H9 (cell line): ENCODE data around the gene BHLHA15. TPM values are rescaled to one million over a fixed set of nuclear protein-coding genes. Genes with fewer than 3 reads are reported as not detected.

ENCODE experiments used
- DNase-seq: peaks from one replicate; pipeline ENCODE4 v3.0.0-alpha.2; 2017
- H2AFZ ChIP-seq: one replicate; pipeline ENCODE4 v1.6.1; 2013; ENCODE audit warnings: mild to moderate bottlenecking, low read length, control low read depth, moderate library complexity
- H2AK5ac ChIP-seq: 2 replicates; pipeline ENCODE4 v1.6.1; 2013; ENCODE audit warnings: low read length, control low read depth, mixed read lengths; ENCODE audit not compliant: insufficient read length
- H2BK120ac ChIP-seq: one replicate; pipeline ENCODE4 v1.6.1; 2013; ENCODE audit warnings: low read depth, mild to moderate bottlenecking, low read length, control low read depth, inconsistent platforms; ENCODE audit not compliant: poor library complexity, severe bottlenecking
- H2BK12ac ChIP-seq: 2 replicates; pipeline ENCODE4 v1.6.1; 2013; ENCODE audit warnings: low read length, control low read depth, mixed read lengths, low read depth; ENCODE audit not compliant: insufficient read length
- H2BK15ac ChIP-seq: 2 replicates; pipeline ENCODE4 v1.6.1; 2013; ENCODE audit warnings: low read depth, low read length, control low read depth
- H2BK20ac ChIP-seq: one replicate; pipeline ENCODE4 v1.6.1; 2013; ENCODE audit warnings: low read depth, mild to moderate bottlenecking, low read length, control low read depth, inconsistent platforms; ENCODE audit not compliant: poor library complexity, severe bottlenecking
- H2BK5ac ChIP-seq: 2 replicates; pipeline ENCODE4 v1.6.1; 2013; ENCODE audit warnings: low read length, control low read depth, mixed read lengths; ENCODE audit not compliant: insufficient read length
- H3K14ac ChIP-seq: 2 replicates; pipeline ENCODE4 v1.6.1; 2013; ENCODE audit warnings: low read length, control low read depth; ENCODE audit not compliant: insufficient read depth
- H3K18ac ChIP-seq: 2 replicates; pipeline ENCODE4 v1.6.1; 2013; ENCODE audit warnings: low read depth, mild to moderate bottlenecking, mixed read lengths, low read length, control low read depth; ENCODE audit not compliant: insufficient read length
- H3K23ac ChIP-seq: 2 replicates; pipeline ENCODE4 v1.6.1; 2013; ENCODE audit warnings: low read length, control low read depth, mixed read lengths, low read depth; ENCODE audit not compliant: insufficient read length
- H3K23me2 ChIP-seq: 2 replicates; pipeline ENCODE4 v1.6.1; 2013; ENCODE audit warnings: low read depth, mild to moderate bottlenecking, mixed read lengths, low read length, control low read depth; ENCODE audit not compliant: insufficient read length, poor library complexity, severe bottlenecking
- H3K27ac ChIP-seq: 2 replicates; pipeline ENCODE4 v1.5.1; 2013; ENCODE audit warnings: low read length, control low read depth, mixed read lengths, low read depth; ENCODE audit not compliant: insufficient read length
- H3K27me3 ChIP-seq: 2 replicates; pipeline ENCODE4 v1.6.1; 2013; ENCODE audit warnings: low read length, control low read depth, inconsistent platforms; ENCODE audit not compliant: insufficient read depth
- H3K4ac ChIP-seq: 2 replicates; pipeline ENCODE4 v1.6.1; 2013; ENCODE audit warnings: low read depth, mild to moderate bottlenecking, control low read depth, inconsistent platforms, low read length, moderate library complexity
- H3K4me1 ChIP-seq: 2 replicates; pipeline ENCODE4 v1.6.1; 2013; ENCODE audit warnings: low read length, control low read depth, inconsistent platforms; ENCODE audit not compliant: insufficient read depth
- H3K4me2 ChIP-seq: 2 replicates; pipeline ENCODE4 v1.6.1; 2013; ENCODE audit warnings: low read length, control low read depth, mixed read lengths; ENCODE audit not compliant: insufficient read length, insufficient read depth
- H3K56ac ChIP-seq: 2 replicates; pipeline ENCODE4 v1.6.1; 2013; ENCODE audit warnings: low read depth, mild to moderate bottlenecking, mixed read lengths, low read length, control low read depth; ENCODE audit not compliant: insufficient read length
- H3K79me1 ChIP-seq: 2 replicates; pipeline ENCODE4 v1.6.1; 2013; ENCODE audit warnings: low read depth, mild to moderate bottlenecking, moderate library complexity, low read length, control low read depth, inconsistent platforms; ENCODE audit not compliant: insufficient read depth, poor library complexity, severe bottlenecking
- H3K79me2 ChIP-seq: 2 replicates; pipeline ENCODE4 v1.6.1; 2013; ENCODE audit warnings: low read length, control low read depth, inconsistent platforms; ENCODE audit not compliant: insufficient read depth
- H3K9ac ChIP-seq: 2 replicates; pipeline ENCODE4 v1.6.1; 2013; ENCODE audit warnings: low read length, control low read depth, mixed read lengths; ENCODE audit not compliant: insufficient read length; ENCODE audit errors: extremely low read depth
- H3K9me3 ChIP-seq: one replicate; pipeline ENCODE4 v1.6.1; 2013; ENCODE audit warnings: low read depth, low read length, inconsistent platforms; ENCODE audit not compliant: control insufficient read depth
- H3T11ph ChIP-seq: one replicate; pipeline ENCODE4 v1.6.1; 2013; ENCODE audit warnings: mild to moderate bottlenecking, low read length, control low read depth, inconsistent platforms
- H4K20me1 ChIP-seq: one replicate; pipeline ENCODE4 v1.6.1; 2013; ENCODE audit not compliant: control insufficient read depth, insufficient read length, insufficient read depth
- H4K5ac ChIP-seq: 2 replicates; pipeline ENCODE4 v1.6.1; 2013; ENCODE audit warnings: low read depth, mild to moderate bottlenecking, mixed read lengths, low read length, control low read depth; ENCODE audit not compliant: insufficient read length
- H4K8ac ChIP-seq: replicated peaks from 2 replicates; pipeline ENCODE4 v1.6.1; 2013; ENCODE audit warnings: low read length, control low read depth, mixed read lengths, low read depth; ENCODE audit not compliant: insufficient read length
- H4K91ac ChIP-seq: 2 replicates; pipeline ENCODE4 v1.6.1; 2013; ENCODE audit warnings: low read depth, mild to moderate bottlenecking, moderate library complexity, mixed read lengths, low read length, control low read depth; ENCODE audit not compliant: insufficient read length
- H3K27ac Mint-ChIP-seq, 3 experiments: 2 replicates in 2 of 3; 3 replicates in 1 of 3; pipeline ENCODE4 v1.8.0; 2020 to 2021; ENCODE audit warnings: mixed read lengths in 3 of 3, mild to moderate bottlenecking in 1 of 3, moderate library complexity in 1 of 3
- H3K27me3 Mint-ChIP-seq: 2 replicates; pipeline ENCODE4 v1.8.0; 2021; ENCODE audit warnings: low read depth, mild to moderate bottlenecking, moderate library complexity, mixed read lengths
- H3K36me3 Mint-ChIP-seq, 3 experiments: 2 replicates in 2 of 3; 3 replicates in 1 of 3; pipeline ENCODE4 v1.8.0; 2020 to 2021; ENCODE audit warnings: low read depth in 3 of 3, mixed read lengths in 3 of 3; ENCODE audit not compliant: insufficient read depth in 1 of 3
- H3K4me1 Mint-ChIP-seq, 2 experiments: 2 replicates each; pipeline ENCODE4 v1.8.0; 2020; ENCODE audit warnings: mixed read lengths in 2 of 2
- H3K4me3 Mint-ChIP-seq, 2 experiments: 2 replicates in 1 of 2; 3 replicates in 1 of 2; pipeline ENCODE4 v1.8.0; 2020 to 2021; ENCODE audit warnings: mild to moderate bottlenecking in 2 of 2, mixed read lengths in 2 of 2, moderate library complexity in 1 of 2
- H3K9me3 Mint-ChIP-seq, 2 experiments: 2 replicates in 1 of 2; 3 replicates in 1 of 2; pipeline ENCODE4 v1.8.0; 2020; ENCODE audit warnings: mild to moderate bottlenecking in 2 of 2, mixed read lengths in 2 of 2, moderate library complexity in 1 of 2
- WGBS: extraction: QIAGEN DNeasy Blood & Tissue Kit; methylation state at CpG from one replicate; pipeline ENCODE4 v1.1.7; 2013; ENCODE audit warnings: missing lambda C conversion rate, low lambda C conversion rate, mixed read lengths; ENCODE audit not compliant: insufficient read length; ENCODE audit errors: extremely low coverage; 5-methylcytosine and 5-hydroxymethylcytosine counted together
- total RNA-seq: library from RNA; stranded (reverse); gene quantifications from 2 replicates; pipeline ENCODE4 v1.2.1, GENCODE V29; 2021
- TF ChIP-seq, protein P1 (sequence below): fragments of 200-600 bp; sonication (generic); conservative IDR thresholded peaks from 3 replicates; pipeline ENCODE4 v1.8.0; 2021; ENCODE audit warnings: antibody characterized with exemption, mild to moderate bottlenecking

Gene BHLHA15
- total RNA-seq, 1 experiment from 2014 or later = 1.4 TPM

GRCh38 chr7:98256431-98256830 lies 45.2 kb downstream of the BHLHA15 start:
- H2BK20ac ChIP-seq = no peak overlapping the region
- TF ChIP-seq, protein P1, sequence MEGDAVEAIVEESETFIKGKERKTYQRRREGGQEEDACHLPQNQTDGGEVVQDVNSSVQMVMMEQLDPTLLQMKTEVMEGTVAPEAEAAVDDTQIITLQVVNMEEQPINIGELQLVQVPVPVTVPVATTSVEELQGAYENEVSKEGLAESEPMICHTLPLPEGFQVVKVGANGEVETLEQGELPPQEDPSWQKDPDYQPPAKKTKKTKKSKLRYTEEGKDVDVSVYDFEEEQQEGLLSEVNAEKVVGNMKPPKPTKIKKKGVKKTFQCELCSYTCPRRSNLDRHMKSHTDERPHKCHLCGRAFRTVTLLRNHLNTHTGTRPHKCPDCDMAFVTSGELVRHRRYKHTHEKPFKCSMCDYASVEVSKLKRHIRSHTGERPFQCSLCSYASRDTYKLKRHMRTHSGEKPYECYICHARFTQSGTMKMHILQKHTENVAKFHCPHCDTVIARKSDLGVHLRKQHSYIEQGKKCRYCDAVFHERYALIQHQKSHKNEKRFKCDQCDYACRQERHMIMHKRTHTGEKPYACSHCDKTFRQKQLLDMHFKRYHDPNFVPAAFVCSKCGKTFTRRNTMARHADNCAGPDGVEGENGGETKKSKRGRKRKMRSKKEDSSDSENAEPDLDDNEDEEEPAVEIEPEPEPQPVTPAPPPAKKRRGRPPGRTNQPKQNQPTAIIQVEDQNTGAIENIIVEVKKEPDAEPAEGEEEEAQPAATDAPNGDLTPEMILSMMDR = no peak
- H4K91ac ChIP-seq = no peak overlapping the region
- no peak overlapping the region for H3K4me2 ChIP-seq
- H3K4me1 ChIP-seq = no peaks in the 10 kb centered on the region
- H2AFZ ChIP-seq = no peak overlapping the region
- H3K14ac ChIP-seq = no peak overlapping the region
- no peak overlapping the region for H3K9ac ChIP-seq
- H3K4ac ChIP-seq = no peak overlapping the region
- Mint-ChIP-seq H3K27me3 (no peaks in the 10 kb centered on the region), H3K4me3 (no peak overlapping the region), H3K4me1 (peaks cover 6% of the 10 kb centered on the region in 2 experiments), H3K9me3 (no peaks in the 10 kb centered on the region), H3K36me3 (peaks cover 0 to 16% (median 7%) of the 10 kb centered on the region in 3 experiments; a peak in 5 of 7 replicates), H3K27ac (no peak overlapping the region)
- no peak overlapping the region for H4K5ac ChIP-seq
- H2BK12ac ChIP-seq = no peak overlapping the region
- no peaks in the 10 kb centered on the region for H3K27me3 ChIP-seq
- DNase-seq = no peak
- H2AK5ac ChIP-seq = no peak overlapping the region
- no peaks in the 10 kb centered on the region for H3K9me3 ChIP-seq
- no peak overlapping the region for H3K27ac ChIP-seq
- H3K23me2 ChIP-seq = peaks cover 4% of the 10 kb centered on the region
- no peaks in the 10 kb centered on the region for H3K79me2 ChIP-seq
- no peak overlapping the region for H2BK120ac ChIP-seq
- no peak overlapping the region for H2BK5ac ChIP-seq
- H3K18ac ChIP-seq = no peak overlapping the region
- H4K8ac ChIP-seq = no peak overlapping the region
- no peak overlapping the region for H3K23ac ChIP-seq
- no peak overlapping the region for H3T11ph ChIP-seq
- H3K79me1 ChIP-seq = no peaks in the 10 kb centered on the region
- H3K56ac ChIP-seq = no peak overlapping the region
- no peaks in the 10 kb centered on the region for H4K20me1 ChIP-seq
- no CpG with 5 or more reads among the region's 7 CpGs for WGBS
- no peak overlapping the region for H2BK15ac ChIP-seq
